Left ventricle myocardium inferior (tissue), 1 donor: ENCODE results near the gene NXN. TPM values are rescaled to one million over a fixed set of nuclear protein-coding genes. Genes with fewer than 3 reads are reported as not detected.
A peak's percentile ranks its signal among the peaks of the same experiment; 100 is the strongest.
"Not testable (repeated sequence)": the region's sequence is repeated elsewhere in the genome, so short reads cannot be mapped to it uniquely, and the experiment has no call there.

Experiments used
- DNase-seq: peaks from one replicate; pipeline ENCODE4 v3.0.0-alpha.2; 2020
- H3K27ac ChIP-seq: fragments of 200-600 bp; replicated peaks from 2 replicates; pipeline ENCODE4 v1.8.0; 2021
- H3K27me3 ChIP-seq: fragments of 200-600 bp; 2 replicates; pipeline ENCODE4 v1.8.0; 2021; ENCODE audit warnings: low read depth
- H3K36me3 ChIP-seq: fragments of 200-600 bp; 2 replicates; pipeline ENCODE4 v1.8.0; 2021
- H3K4me1 ChIP-seq: fragments of 200-600 bp; 2 replicates; pipeline ENCODE4 v1.8.0; 2021
- H3K4me3 ChIP-seq: fragments of 200-600 bp; 2 replicates; pipeline ENCODE4 v1.8.0; 2021; ENCODE audit warnings: mild to moderate bottlenecking, moderate library complexity
- H3K9me3 ChIP-seq: fragments of 200-600 bp; replicated peaks from 2 replicates; pipeline ENCODE4 v1.8.0; 2021
- CTCF ChIP-seq: fragments of 200-600 bp; IDR thresholded peaks from 2 replicates; pipeline ENCODE4 v1.8.0; 2021; ENCODE audit warnings: antibody characterized with exemption, mild to moderate bottlenecking, borderline replicate concordance
- intact Hi-C: fragments of 100-400 bp; cut with micrococcal nuclease; formaldehyde crosslinking; loops from one replicate; pipeline ENCODE4 v1.11.0; 2022
- total RNA-seq: library from RNA; stranded (reverse); fragmentation: NEBNext Ultra II Directional; extraction: Animal tissue kit (Norgen Biotek cat#: 25700); gene quantifications from one replicate; pipeline ENCODE4 v1.2.1, GENCODE V29; 2021
- donor health status: DM: no; HTN: yes; CAD: no; lungs with severe emphysema.

NXN gene
- total RNA-seq, 1 donor from 2014 or later, result 13.8 TPM

GRCh38 chr17:795276-795675 is 184.3 kb downstream of the NXN start:
- intact Hi-C loops, result loop anchor here (5.0 to 10.0 kb wide), 2 partner anchors 80 to 182 kb away; partner anchors contain the start of gene NXN
- H3K36me3 ChIP-seq, result peaks cover 18% of the 10 kb centered on the region
- no peak for DNase-seq
- H3K9me3 ChIP-seq, result no peaks in the 10 kb centered on the region
- peak overlapping the region; percentile 59 for H3K4me3 ChIP-seq
- no peaks in the 10 kb centered on the region for H3K27me3 ChIP-seq
- no peak for TF ChIP-seq CTCF
- peak overlapping the region; percentile 61 for H3K27ac ChIP-seq
- peaks cover 16% of the 10 kb centered on the region for H3K4me1 ChIP-seq

- TF ChIP-seq CTCF, result peak; percentile 94
- peak overlapping the region; percentile 61 for H3K27ac ChIP-seq
- peak overlapping the region; percentile 59 for H3K4me3 ChIP-seq
- intact Hi-C loops, result loop anchor here (5.0 to 10.0 kb wide), 2 partner anchors 80 to 182 kb away; partner anchors contain the start of gene NXN
- DNase-seq, result peak; percentile 87
- H3K4me1 ChIP-seq, result peaks cover 16% of the 10 kb centered on the region
- H3K9me3 ChIP-seq, result no peaks in the 10 kb centered on the region
- H3K27me3 ChIP-seq, result no peaks in the 10 kb centered on the region
- H3K36me3 ChIP-seq, result peaks cover 18% of the 10 kb centered on the region
Measured at GRCh38 chr17:794876-795275, 184.7 kb downstream of the NXN start.

- no peak overlapping the region for H3K4me3 ChIP-seq
- intact Hi-C loops, result loop anchor here (10.0 kb wide), 1 partner anchor 83 kb away; no protein-coding TSS in a partner anchor
- H3K36me3 ChIP-seq, result peaks cover 42% of the 10 kb centered on the region
- H3K27ac ChIP-seq, result no peak overlapping the region
- no peaks in the 10 kb centered on the region for H3K27me3 ChIP-seq
- TF ChIP-seq CTCF, result no peak
- no peak for DNase-seq
- H3K9me3 ChIP-seq, result no peaks in the 10 kb centered on the region
- H3K4me1 ChIP-seq, result peaks cover 16% of the 10 kb centered on the region
Measured at GRCh38 chr17:792277-792676, 187.3 kb downstream of the NXN start.

GRCh38 chr17:791829-792228 is 187.7 kb downstream of the NXN start:
- Histone ChIP-seq H3K27ac (no peak overlapping the region), H3K9me3 (no peaks in the 10 kb centered on the region), H3K27me3 (no peaks in the 10 kb centered on the region), H3K4me3 (no peak overlapping the region), H3K36me3 (peaks cover 42% of the 10 kb centered on the region), H3K4me1 (peaks cover 16% of the 10 kb centered on the region)
- DNase-seq, result no peak
- TF ChIP-seq CTCF, result no peak
- intact Hi-C loops, result loop anchor here (10.0 kb wide), 1 partner anchor 83 kb away; no protein-coding TSS in a partner anchor

- DNase-seq, H3K27me3 ChIP-seq, H3K27ac ChIP-seq, H3K9me3 ChIP-seq: not testable (repeated sequence)
- Histone ChIP-seq H3K4me1 (peaks cover 15% of the 10 kb centered on the region), H3K36me3 (peaks cover 46% of the 10 kb centered on the region), H3K4me3 (peak overlapping the region; percentile 18)
- intact Hi-C loops, result loop anchor here (10.0 kb wide), 1 partner anchor 84 kb away; no protein-coding TSS in a partner anchor
Measured at GRCh38 chr17:790874-791247, 188.7 kb downstream of the NXN start.

GRCh38 chr17:789931-790873 is 189.4 kb downstream of the NXN start:
- peaks cover 51% of the 10 kb centered on the region for H3K36me3 ChIP-seq
- peak; percentile 36 for DNase-seq
- H3K9me3 ChIP-seq, H3K27me3 ChIP-seq, H3K4me1 ChIP-seq, H3K4me3 ChIP-seq: not testable (repeated sequence)
- H3K27ac ChIP-seq, result peak overlapping the region; percentile 11
- intact Hi-C loops, result loop anchor here (10.0 kb wide), 1 partner anchor 85 kb away; no protein-coding TSS in a partner anchor
